GM12878 (cell line): Measurements from ENCODE around the gene NPBWR2. TPM values are rescaled to one million over a fixed set of nuclear protein-coding genes. Genes with fewer than 3 reads are reported as not detected.

Experiments used
- ATAC-seq: fragments of 200-7000 bp; cut with Tn5 transposase; 3 replicates; pipeline ENCODE4 v1.9.1; 2020; ENCODE audit warnings: mild to moderate bottlenecking, moderate library complexity
- BruUV-seq: library from RNA; stranded (reverse); fragments of 400-500 nt; replicated peaks from 2 replicates; lab custom pipeline; 2021; lab: Mats Ljungman, UMichigan
- CTCF ChIA-PET: fragments of 300-600 bp; sonication (Branson Sonifier 250); formaldehyde crosslinking; extraction: SDS; loops from one replicate; lab custom pipeline; 2021; ENCODE audit warnings: inconsistent platforms; lab: Yijun Ruan, JAX
- POLR2A ChIA-PET: fragments of 350-600 bp; formaldehyde crosslinking; extraction: SDS; loops from one replicate; lab custom pipeline; 2021; ENCODE audit warnings: inconsistent platforms; lab: Charles Lee
- RAD21 ChIA-PET: fragments of 300-600 bp; sonication (Branson Sonifier 250); formaldehyde crosslinking; loops from one replicate; lab custom pipeline; 2023; ENCODE audit warnings: antibody characterized with exemption; ENCODE audit not compliant: unreplicated experiment; lab: Charles Lee
- SMC1A ChIA-PET: fragments of 300-600 bp; sonication (Branson Sonifier 250); formaldehyde crosslinking; loops from one replicate; lab custom pipeline; 2023; ENCODE audit not compliant: unreplicated experiment, uncharacterized antibody; lab: Charles Lee
- DNase-seq: peaks from one replicate; pipeline ENCODE4 v3.0.0-alpha.2; 2011; ENCODE audit warnings: low read depth, low spot score
- FAIRE-seq: peaks from 3 replicates; lab custom pipeline; 2011; peaks lifted over from hg19 to GRCh38; lab: Jason Lieb, UNC
- H2AFZ ChIP-seq: 2 replicates; pipeline ENCODE4 v1.6.0; 2011; ENCODE audit warnings: low read depth, low read length, control low read depth; ENCODE audit not compliant: control insufficient read depth
- H3K27ac ChIP-seq: 2 replicates; pipeline ENCODE4 v1.5.1; 2011; ENCODE audit warnings: control low read depth; ENCODE audit not compliant: control insufficient read depth, insufficient read depth
- H3K27me3 ChIP-seq, 2 experiments: replicated peaks in 1 of 2; 2 replicates each; pipeline versions ENCODE4 v1.6.0 to v1.6.1; 2011; ENCODE audit warnings: low read length in 1 of 2; ENCODE audit not compliant: control insufficient read depth in 2 of 2, insufficient read depth in 2 of 2
- H3K36me3 ChIP-seq, 2 experiments: 2 replicates each; pipeline ENCODE4 v1.5.1; 2011; ENCODE audit warnings: low read length in 1 of 2; ENCODE audit not compliant: control insufficient read depth in 2 of 2, insufficient read depth in 2 of 2
- H3K4me1 ChIP-seq: 2 replicates; pipeline ENCODE4 v1.6.1; 2011; ENCODE audit warnings: mild to moderate bottlenecking, low read length, moderate library complexity, mixed read lengths; ENCODE audit not compliant: control insufficient read depth, insufficient read depth
- H3K4me2 ChIP-seq: 2 replicates; pipeline ENCODE4 v1.6.0; 2011; ENCODE audit warnings: control low read depth; ENCODE audit not compliant: control insufficient read depth, insufficient read depth
- H3K4me3 ChIP-seq: fragments of 200-600 bp; sonication (generic); 2 replicates; pipeline ENCODE4 v1.5.1; 2016
- H3K79me2 ChIP-seq: 2 replicates; pipeline ENCODE4 v1.6.0; 2011; ENCODE audit warnings: low read length; ENCODE audit not compliant: control insufficient read depth, insufficient read depth
- H3K9ac ChIP-seq: 2 replicates; pipeline ENCODE4 v1.8.0; 2011; ENCODE audit warnings: low read length, control low read depth, mixed read lengths; ENCODE audit not compliant: control insufficient read depth, insufficient read depth
- H3K9me3 ChIP-seq: replicated peaks from 3 replicates; pipeline ENCODE4 v1.5.1; 2011; ENCODE audit warnings: mild to moderate bottlenecking, low read length; ENCODE audit not compliant: control insufficient read depth, insufficient read depth
- H4K20me1 ChIP-seq: 2 replicates; pipeline ENCODE4 v1.6.0; 2011; ENCODE audit not compliant: control insufficient read depth, insufficient read depth
- ATF3 ChIP-seq: IDR thresholded peaks from 2 replicates; pipeline ENCODE4 v1.6.1; 2011; ENCODE audit warnings: low read depth, mild to moderate bottlenecking, low read length, moderate library complexity, borderline replicate concordance; ENCODE audit errors: extremely low read depth
- BHLHE40 ChIP-seq, 2 experiments: fragments of 450-650 bp in 1 of 2; IDR thresholded peaks; 2 replicates each; pipeline ENCODE4 v1.6.1; 2011 to 2017; ENCODE audit warnings: low read depth in 2 of 2, borderline replicate concordance in 1 of 2, improper control_type of control experiment in 1 of 2, low read length in 1 of 2, mild to moderate bottlenecking in 1 of 2
- CEBPZ ChIP-seq: fragments of 150-350 bp; IDR thresholded peaks from 2 replicates; pipeline ENCODE4 v1.6.1; 2016; ENCODE audit warnings: low read depth, low read length
- CUX1 ChIP-seq: IDR thresholded peaks from 2 replicates; pipeline ENCODE4 v1.6.1; 2012; ENCODE audit warnings: improper control_type of control experiment, low read depth, low read length; ENCODE audit not compliant: insufficient replicate concordance
- FOXK2 ChIP-seq: fragments of 450-650 bp; IDR thresholded peaks from 2 replicates; pipeline ENCODE4 v1.6.1; 2017; ENCODE audit warnings: mild to moderate bottlenecking, moderate library complexity
- LARP7 ChIP-seq: fragments of 450-650 bp; IDR thresholded peaks from 2 replicates; pipeline ENCODE4 v1.6.1; 2017; ENCODE audit warnings: mild to moderate bottlenecking
- NRF1 ChIP-seq: conservative IDR thresholded peaks from 2 replicates; pipeline ENCODE4 v1.6.1; 2011; ENCODE audit warnings: mild to moderate bottlenecking, low read depth, low read length, improper control_type of control experiment
- POLR2A ChIP-seq: IDR thresholded peaks from 2 replicates; pipeline ENCODE4 v1.6.1; 2011; ENCODE audit warnings: low read depth, mild to moderate bottlenecking, low read length
- ZBED1 ChIP-seq: IDR thresholded peaks from 2 replicates; pipeline ENCODE4 v1.6.1; 2016; ENCODE audit warnings: borderline replicate concordance
- WGBS: methylation state at CpG from one replicate; pipeline ENCODE4 v1.1.6; 2016; ENCODE audit warnings: low lambda C conversion rate; ENCODE audit not compliant: insufficient replicate concordance, insufficient coverage; ENCODE audit errors: missing lambda C conversion rate; 5-methylcytosine and 5-hydroxymethylcytosine counted together
- in situ Hi-C: fragments of 300-500 bp; cut with MboI; formaldehyde crosslinking; loops from 9 replicates; pipeline ENCODE4 v1.14.3; 2018; ENCODE audit warnings: mixed read lengths
- intact Hi-C: fragments of 100-400 bp; cut with micrococcal nuclease; formaldehyde crosslinking; loops from one replicate; pipeline ENCODE4 v1.14.2; 2022; ENCODE audit not compliant: unreplicated experiment
- polyA plus RNA-seq, 11 experiments: library from polyadenylated mRNA; depleted of rRNA in 4 of 11; unstranded in 6 of 11; stranded (reverse) in 5 of 11; fragments of >200 nt; fragmentation: Nextera tagmentation in 4 of 11; fragmentation: Illumina TruSeq in 1 of 11; extraction: Ambion mirVana in 4 of 11; extraction: Trizol in 1 of 11; gene quantifications; 1 replicate in 1 of 11; 2 replicates in 10 of 11; pipeline versions ENCODE4 v1.2.1 to v1.2.3, GENCODE V29; 2011 to 2016; ENCODE audit warnings: inconsistent platforms in 2 of 11, missing spikeins in 2 of 11, low read depth in 1 of 11
- total RNA-seq, 4 experiments: library from RNA; depleted of rRNA in 3 of 4; stranded (reverse); fragments of >200 nt in 3 of 4; fragmentation: Illumina TruSeq in 1 of 4; extraction: Trizol in 1 of 4; gene quantifications; 2 replicates each; pipeline versions ENCODE4 v1.2.1 to v1.2.3, GENCODE V29; 2013 to 2021

Gene NPBWR2
- total and polyA plus RNA-seq, 10 of the 15 experiments (the other 5 are each of a cell fraction or from before 2014, with no cell fraction given), result not detected

- H3K27ac ChIP-seq, result no peak overlapping the region
Observed at GRCh38 chr20:64153410-64153809, 46.0 kb upstream of the NPBWR2 start.

GRCh38 chr20:64152906-64153305 lies 45.5 kb upstream of the NPBWR2 start:
- H3K4me2 ChIP-seq, result no peak overlapping the region
- H3K27me3 ChIP-seq, result no peaks in the 10 kb centered on the region
- no peak for DNase-seq
- SMC1A ChIA-PET, result no interaction called here
- H2AFZ ChIP-seq, result no peak overlapping the region
- intact Hi-C loops, result no loop called here
- no peak overlapping the region for H3K27ac ChIP-seq
- RAD21 ChIA-PET, result no interaction called here
- H3K79me2 ChIP-seq, result no peaks in the 10 kb centered on the region
- no peaks in the 10 kb centered on the region for H3K36me3 ChIP-seq
- 36% methylated on average over 9 of the region's 9 CpGs for WGBS
- in situ Hi-C loops, result no loop called here
- POLR2A ChIA-PET, result no interaction called here
- H3K9me3 ChIP-seq, result no peaks in the 10 kb centered on the region; the same call in 2 of the 3 replicates
- no peaks in the 10 kb centered on the region for H3K4me1 ChIP-seq
- no TSS peak for BruUV-seq
- ATAC-seq, result no peak
- no peak overlapping the region for H3K4me3 ChIP-seq
- no peak overlapping the region for H3K9ac ChIP-seq
- no peak for FAIRE-seq
- CTCF ChIA-PET, result no interaction called here
- H4K20me1 ChIP-seq, result no peaks in the 10 kb centered on the region
- TF ChIP-seq BHLHE40 (IDR thresholded peaks at IDR 0.05; ENCODE audit: borderline replicate concordance in 1 of 2, low read depth in 2 of 2, low read length in 1 of 2) (no peak), CEBPZ (no peak), LARP7 (no peak), POLR2A (no peak), CUX1 (no peak), ATF3 (no peak), ZBED1 (no peak)

More at GRCh38 chr20:64153410-64153809, 46.0 kb upstream of the NPBWR2 start:
- ChIA-PET RAD21 (no interaction called here), SMC1A (no interaction called here), POLR2A (no interaction called here), CTCF (no interaction called here)
- in situ Hi-C loops, result no loop called here
- no TSS peak for BruUV-seq
- H3K27me3 ChIP-seq, result no peaks in the 10 kb centered on the region
- DNase-seq (no peak), FAIRE-seq (no peak), ATAC-seq (no peak)
- H3K4me1 ChIP-seq, result no peaks in the 10 kb centered on the region
- H3K9ac ChIP-seq, result no peak overlapping the region
- intact Hi-C loops, result no loop called here
- no peak overlapping the region for H3K4me3 ChIP-seq
- no peak for TF ChIP-seq ZBED1
- no peak for TF ChIP-seq FOXK2
- TF ChIP-seq NRF1, result no peak
- H3K79me2 ChIP-seq, result no peaks in the 10 kb centered on the region
- no peak overlapping the region for H2AFZ ChIP-seq
- H3K36me3 ChIP-seq, result no peaks in the 10 kb centered on the region
- no peak overlapping the region for H3K4me2 ChIP-seq
- 7% methylated on average over 2 of the region's 2 CpGs for WGBS
- H3K9me3 ChIP-seq, result no peaks in the 10 kb centered on the region; the same call in 2 of the 3 replicates
- H4K20me1 ChIP-seq, result no peaks in the 10 kb centered on the region
